Omental fat pad (tissue), 4 donors: Measurements from ENCODE around the gene NTNG2. TPM values are rescaled to one million over a fixed set of nuclear protein-coding genes. Genes with fewer than 3 reads are reported as not detected.

Experiments
- ATAC-seq: fragments of 150-250 bp; one replicate; pipeline ENCODE4 v1.9.1; 2016; ENCODE audit warnings: mild to moderate bottlenecking, moderate library complexity; ENCODE audit not compliant: low FRiP score
- DNase-seq: peaks from one replicate; pipeline ENCODE4 v3.0.0-alpha.2; 2019; ENCODE audit warnings: low spot score
- CTCF ChIP-seq, 3 donors: fragments of 450-650 bp; IDR thresholded peaks; one replicate each; pipeline ENCODE4 v1.5.1; 2016 to 2017; ENCODE audit warnings: antibody characterized with exemption in 3 of 3, mild to moderate bottlenecking in 3 of 3, moderate library complexity in 2 of 3
- total RNA-seq, 4 donors: library from RNA; depleted of rRNA; stranded (reverse); fragments of >200 nt; gene quantifications; one replicate each; pipeline ENCODE4 v1.1.0, GENCODE V29; 2016

NTNG2 gene
- total RNA-seq, 4 donors from 2014 or later: 1.8 to 4.2 (median 2.9) TPM

- no peak for ATAC-seq
- DNase-seq: no peak
- TF ChIP-seq CTCF (IDR thresholded peaks at IDR 0.05): no peak
These were observed 126.5 kb downstream of the NTNG2 start for GRCh38 chr9:132288361-132288760.

- ATAC-seq (no peak), DNase-seq (no peak)
- no peak for TF ChIP-seq CTCF (IDR thresholded peaks at IDR 0.05)
These were observed 127.1 kb downstream of the NTNG2 start for GRCh38 chr9:132288966-132289365.

GRCh38 chr9:132293145-132293721, 131.4 kb downstream of the NTNG2 start:
- TF ChIP-seq CTCF (IDR thresholded peaks at IDR 0.05): no peak
- no peak for ATAC-seq

More at GRCh38 chr9:132293145-132293721, 131.4 kb downstream of the NTNG2 start:
- DNase-seq: no peak

Other genes starting within 250 kb of the NTNG2 start
- 10 to 100 TPM; 10.9 to 23.1 (median 13.5) TPM for gene MED27, start 82.2 kb upstream of the NTNG2 start, total RNA-seq
- 10 to 100 TPM; 52.5 to 79.4 (median 69.7) TPM for gene SETX, start 192.9 kb downstream of the NTNG2 start, total RNA-seq
- 10 to 100 TPM in 2 of 4 donors, 1 to 10 TPM in 2; 7.9 to 19.1 (median 10.2) TPM for gene TTF1, start 244.8 kb downstream of the NTNG2 start, total RNA-seq
- gene CFAP77, start 248.2 kb downstream of the NTNG2 start, total RNA-seq: not detected